Measurements from ENCODE around the gene NOTCH1. TPM values are rescaled to one million over a fixed set of nuclear protein-coding genes. Genes with fewer than 3 reads are reported as not detected.

Gene NOTCH1
- polyA plus RNA-seq, 1 donor from 2014 or later = 0.15 TPM

- Histone ChIP-seq H3K27ac (ENCODE audit: low read length) (no peak overlapping the region), H3K9me2 (ENCODE audit: insufficient read depth, low read length) (no peaks in the 10 kb centered on the region), H2AFZ (ENCODE audit: low read depth, low read length) (no peak overlapping the region), H3K79me2 (replicated peaks; ENCODE audit: insufficient read depth, low read length) (no peaks in the 10 kb centered on the region), H3K4me2 (ENCODE audit: low read length) (no peak overlapping the region), H4K20me1 (ENCODE audit: insufficient read depth) (no peaks in the 10 kb centered on the region), H3K9me3 (ENCODE audit: low read length) (no peaks in the 10 kb centered on the region), H3K4me3 (ENCODE audit: low read length) (no peak overlapping the region), H3K36me3 (ENCODE audit: insufficient read depth, low read length) (no peaks in the 10 kb centered on the region), H3K9ac (ENCODE audit: low read length) (no peak overlapping the region), H3K27me3 (ENCODE audit: insufficient read depth, low read depth, low read length) (no peaks in the 10 kb centered on the region), H3F3A (ENCODE audit: insufficient read depth, low read length, poor library complexity, severe bottlenecking) (no peaks in the 10 kb centered on the region)
- no peak for TF ChIP-seq POLR2AphosphoS5 (IDR thresholded peaks at IDR 0.05)
- no peak for TF ChIP-seq RAD21 (conservative IDR thresholded peaks at IDR 0.05)
- TF ChIP-seq SMC3 (conservative IDR thresholded peaks at IDR 0.05; ENCODE audit: poor library complexity) = no peak
- no peak for TF ChIP-seq EZH2 (IDR thresholded peaks at IDR 0.05; ENCODE audit: borderline replicate concordance, insufficient read depth, low read length, poor library complexity, severe bottlenecking)
- TF ChIP-seq REST (IDR thresholded peaks at IDR 0.05; ENCODE audit: borderline replicate concordance) = no peak
- no peak for TF ChIP-seq MXI1 (conservative IDR thresholded peaks at IDR 0.05; ENCODE audit: poor library complexity, severe bottlenecking)
Measured at GRCh38 chr9:136585531-136586120, 39.8 kb upstream of the NOTCH1 start.

GRCh38 chr9:136584934-136585333, 39.1 kb upstream of the NOTCH1 start:
- no peaks in the 10 kb centered on the region for H3K9me3 ChIP-seq (ENCODE audit: low read length)
- H3K27ac ChIP-seq (ENCODE audit: low read length) = no peak overlapping the region
- TF ChIP-seq EZH2 (IDR thresholded peaks at IDR 0.05; ENCODE audit: borderline replicate concordance, insufficient read depth, low read length, poor library complexity, severe bottlenecking) (no peak), POLR2AphosphoS5 (IDR thresholded peaks at IDR 0.05) (no peak)
- H3K27me3 ChIP-seq (ENCODE audit: insufficient read depth, low read depth, low read length) = no peaks in the 10 kb centered on the region
- H4K20me1 ChIP-seq (ENCODE audit: insufficient read depth) = no peaks in the 10 kb centered on the region
- no peak overlapping the region for H2AFZ ChIP-seq (ENCODE audit: low read depth, low read length)
- H3K4me2 ChIP-seq (ENCODE audit: low read length) = no peak overlapping the region
- H3F3A ChIP-seq (ENCODE audit: insufficient read depth, low read length, poor library complexity, severe bottlenecking) = no peaks in the 10 kb centered on the region
- H3K9me2 ChIP-seq (ENCODE audit: insufficient read depth, low read length) = no peaks in the 10 kb centered on the region
- H3K4me3 ChIP-seq (ENCODE audit: low read length) = no peak overlapping the region
- no peak overlapping the region for H3K9ac ChIP-seq (ENCODE audit: low read length)
- H3K36me3 ChIP-seq (ENCODE audit: insufficient read depth, low read length) = no peaks in the 10 kb centered on the region
- H3K79me2 ChIP-seq (replicated peaks; ENCODE audit: insufficient read depth, low read length) = no peaks in the 10 kb centered on the region

DNA sequence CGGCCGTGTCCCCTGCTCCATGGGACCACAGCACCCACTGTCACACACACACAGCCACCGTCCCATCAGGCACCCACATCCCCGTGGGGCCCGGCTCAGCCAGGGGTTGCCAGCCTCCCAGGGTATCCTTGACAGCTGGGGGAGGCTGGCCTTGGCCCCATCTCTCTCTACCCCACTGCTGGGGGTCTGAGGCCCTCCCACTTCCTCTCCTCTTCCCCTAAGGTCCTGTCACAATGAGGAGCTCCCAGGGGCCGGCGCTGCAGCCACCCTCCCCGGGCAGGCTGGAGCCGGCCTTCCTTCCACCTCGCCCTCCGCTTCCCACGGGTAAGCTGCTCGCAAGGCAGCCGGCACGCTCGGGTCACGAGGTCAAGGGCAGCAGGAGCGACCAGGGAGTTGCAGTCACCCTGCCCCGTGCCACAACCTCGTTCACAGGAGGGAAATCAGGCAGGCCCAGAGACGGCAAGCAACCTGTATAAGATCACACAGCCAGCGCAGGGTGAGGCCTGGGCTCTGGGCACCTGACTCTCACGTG, 38.6 kb upstream of the NOTCH1 start:
- Histone ChIP-seq H3K27me3 (ENCODE audit: insufficient read depth, low read depth, low read length) (no peaks in the 10 kb centered on the region), H3K9ac (ENCODE audit: low read length) (no peak overlapping the region), H3K9me2 (ENCODE audit: insufficient read depth, low read length) (no peaks in the 10 kb centered on the region), H3K4me3 (ENCODE audit: low read length) (no peak overlapping the region), H3K79me2 (replicated peaks; ENCODE audit: insufficient read depth, low read length) (no peaks in the 10 kb centered on the region), H4K20me1 (ENCODE audit: insufficient read depth) (no peaks in the 10 kb centered on the region), H3K27ac (ENCODE audit: low read length) (no peak overlapping the region), H2AFZ (ENCODE audit: low read depth, low read length) (no peak overlapping the region), H3F3A (ENCODE audit: insufficient read depth, low read length, poor library complexity, severe bottlenecking) (no peaks in the 10 kb centered on the region), H3K9me3 (ENCODE audit: low read length) (no peaks in the 10 kb centered on the region), H3K36me3 (ENCODE audit: insufficient read depth, low read length) (no peaks in the 10 kb centered on the region), H3K4me2 (ENCODE audit: low read length) (no peak overlapping the region)
- no peak for TF ChIP-seq SMC3 (conservative IDR thresholded peaks at IDR 0.05; ENCODE audit: poor library complexity)
- no peak for TF ChIP-seq RAD21 (conservative IDR thresholded peaks at IDR 0.05)
- no peak for TF ChIP-seq TAF1 (IDR thresholded peaks at IDR 0.05; ENCODE audit: low read depth)
